Kidney epithelial cell (primary cell): ENCODE data around the gene PKD1. TPM values are rescaled to one million over a fixed set of nuclear protein-coding genes. Genes with fewer than 3 reads are reported as not detected.

Experiments used
- DNase-seq: peaks from one replicate; pipeline ENCODE4 v3.0.0-alpha.2; 2010; ENCODE audit warnings: low read depth
- H3K27me3 ChIP-seq: 2 replicates; pipeline ENCODE4 v1.6.0; 2011; ENCODE audit warnings: low read length; ENCODE audit not compliant: control insufficient read depth, insufficient read depth
- H3K36me3 ChIP-seq: 2 replicates; pipeline ENCODE4 v1.5.1; 2011; ENCODE audit warnings: low read length; ENCODE audit not compliant: control insufficient read depth, insufficient read depth
- H3K4me3 ChIP-seq: 2 replicates; pipeline ENCODE4 v1.5.1; 2011; ENCODE audit warnings: low read depth, mild to moderate bottlenecking, control low read depth, low read length
- total RNA-seq: library from RNA; depleted of rRNA; stranded (reverse); fragments of >200 nt; gene quantifications from 2 replicates; pipeline ENCODE4 v1.2.3, GENCODE V29; 2015
- TF ChIP-seq, protein P1 (sequence below): IDR thresholded peaks from 2 replicates; pipeline ENCODE4 v1.5.1; 2011; ENCODE audit warnings: mild to moderate bottlenecking, moderate library complexity, low read length, control low read depth, inconsistent platforms; ENCODE audit not compliant: insufficient read depth, poor library complexity, severe bottlenecking

The PKD1 gene
- total RNA-seq, 1 donor from 2014 or later, result 85.6 TPM

DNA sequence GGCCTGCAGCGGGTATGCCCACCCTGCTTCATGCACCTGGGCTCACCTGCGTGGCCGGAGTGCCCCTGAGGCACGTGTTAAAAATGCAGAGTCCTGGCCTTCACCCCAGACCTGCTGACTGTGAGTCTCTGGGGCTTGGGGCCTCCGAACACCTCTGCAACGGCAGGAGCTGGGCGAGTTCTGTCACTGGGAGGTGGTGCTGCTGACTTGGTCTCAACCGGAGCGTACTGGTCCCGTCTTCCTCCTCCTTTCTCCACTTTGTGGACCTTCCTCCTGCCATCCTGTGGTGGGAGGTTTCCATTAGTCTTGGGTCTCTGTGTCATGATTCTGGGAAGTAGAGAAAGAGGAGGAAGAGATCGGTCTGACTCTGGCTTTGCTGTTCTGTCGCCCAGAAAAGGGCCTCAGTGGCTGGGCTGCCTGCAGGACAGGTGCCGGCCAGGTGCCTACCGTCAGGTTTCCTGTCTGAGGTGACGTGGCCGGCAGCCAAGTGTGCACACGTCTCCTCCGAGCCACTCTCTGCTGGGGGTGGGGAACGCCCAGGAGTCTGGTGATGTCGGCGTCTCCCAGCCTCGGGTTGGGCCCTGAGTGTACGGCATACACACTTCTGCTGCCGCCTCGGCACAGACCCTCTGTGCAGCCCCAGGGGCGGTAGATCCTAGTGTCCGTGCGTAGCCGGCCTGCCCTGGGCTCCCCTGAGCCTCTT is 81.0 kb downstream of the PKD1 start:
- TF ChIP-seq, protein P1, sequence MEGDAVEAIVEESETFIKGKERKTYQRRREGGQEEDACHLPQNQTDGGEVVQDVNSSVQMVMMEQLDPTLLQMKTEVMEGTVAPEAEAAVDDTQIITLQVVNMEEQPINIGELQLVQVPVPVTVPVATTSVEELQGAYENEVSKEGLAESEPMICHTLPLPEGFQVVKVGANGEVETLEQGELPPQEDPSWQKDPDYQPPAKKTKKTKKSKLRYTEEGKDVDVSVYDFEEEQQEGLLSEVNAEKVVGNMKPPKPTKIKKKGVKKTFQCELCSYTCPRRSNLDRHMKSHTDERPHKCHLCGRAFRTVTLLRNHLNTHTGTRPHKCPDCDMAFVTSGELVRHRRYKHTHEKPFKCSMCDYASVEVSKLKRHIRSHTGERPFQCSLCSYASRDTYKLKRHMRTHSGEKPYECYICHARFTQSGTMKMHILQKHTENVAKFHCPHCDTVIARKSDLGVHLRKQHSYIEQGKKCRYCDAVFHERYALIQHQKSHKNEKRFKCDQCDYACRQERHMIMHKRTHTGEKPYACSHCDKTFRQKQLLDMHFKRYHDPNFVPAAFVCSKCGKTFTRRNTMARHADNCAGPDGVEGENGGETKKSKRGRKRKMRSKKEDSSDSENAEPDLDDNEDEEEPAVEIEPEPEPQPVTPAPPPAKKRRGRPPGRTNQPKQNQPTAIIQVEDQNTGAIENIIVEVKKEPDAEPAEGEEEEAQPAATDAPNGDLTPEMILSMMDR, result no peak
- Histone ChIP-seq H3K4me3 (no peak overlapping the region), H3K36me3 (peaks cover 2% of the 10 kb centered on the region), H3K27me3 (no peaks in the 10 kb centered on the region)
- DNase-seq, result no peak

DNA sequence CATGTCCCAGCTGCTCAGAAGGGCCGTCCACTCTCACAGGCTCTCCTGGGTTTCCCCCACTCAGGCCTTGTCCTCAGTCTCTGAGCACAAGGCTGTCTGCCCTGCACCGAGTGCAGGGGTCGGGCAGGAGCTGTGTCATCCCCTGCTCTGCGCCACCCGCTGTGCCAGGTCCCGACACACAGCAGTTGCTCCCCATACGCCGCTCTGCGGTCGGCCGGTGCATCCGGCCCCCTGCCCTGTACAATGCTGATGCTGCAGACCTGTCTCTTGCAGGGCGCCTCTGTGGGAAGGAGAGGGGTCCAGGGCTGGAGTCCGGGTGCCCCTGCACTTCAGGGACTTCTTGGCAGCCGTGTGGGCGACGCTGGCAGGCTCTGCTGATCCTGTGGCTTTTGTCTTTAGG is 81.8 kb downstream of the PKD1 start:
- no peak overlapping the region for H3K4me3 ChIP-seq
- no peaks in the 10 kb centered on the region for H3K27me3 ChIP-seq
- TF ChIP-seq, protein P1, result no peak
- DNase-seq, result no peak
- peaks cover 2% of the 10 kb centered on the region for H3K36me3 ChIP-seq

DNA sequence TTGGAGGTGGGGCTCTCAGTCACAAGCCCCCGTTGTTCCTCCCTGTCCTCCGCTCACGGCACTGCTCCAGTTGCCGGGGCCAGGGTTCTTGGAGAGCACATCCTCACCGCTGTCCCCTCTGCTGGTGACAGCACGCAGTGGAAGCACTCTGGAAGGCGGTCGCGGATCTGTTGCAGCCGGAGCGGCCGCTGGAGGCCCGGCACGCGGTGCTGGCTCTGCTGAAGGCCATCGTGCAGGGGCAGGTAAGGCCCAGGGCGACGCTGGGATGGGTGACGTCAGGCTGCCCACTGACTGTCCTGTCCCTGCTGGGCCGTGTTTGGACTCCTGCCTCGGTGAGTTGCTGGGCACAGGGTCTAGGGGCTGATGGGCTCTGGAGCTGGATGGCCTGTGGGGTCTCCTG is 82.5 kb downstream of the PKD1 start:
- TF ChIP-seq, protein P1, result no peak
- DNase-seq, result no peak
- H3K27me3 ChIP-seq, result no peaks in the 10 kb centered on the region
- H3K4me3 ChIP-seq, result no peak overlapping the region
- peaks cover 2% of the 10 kb centered on the region for H3K36me3 ChIP-seq

DNA sequence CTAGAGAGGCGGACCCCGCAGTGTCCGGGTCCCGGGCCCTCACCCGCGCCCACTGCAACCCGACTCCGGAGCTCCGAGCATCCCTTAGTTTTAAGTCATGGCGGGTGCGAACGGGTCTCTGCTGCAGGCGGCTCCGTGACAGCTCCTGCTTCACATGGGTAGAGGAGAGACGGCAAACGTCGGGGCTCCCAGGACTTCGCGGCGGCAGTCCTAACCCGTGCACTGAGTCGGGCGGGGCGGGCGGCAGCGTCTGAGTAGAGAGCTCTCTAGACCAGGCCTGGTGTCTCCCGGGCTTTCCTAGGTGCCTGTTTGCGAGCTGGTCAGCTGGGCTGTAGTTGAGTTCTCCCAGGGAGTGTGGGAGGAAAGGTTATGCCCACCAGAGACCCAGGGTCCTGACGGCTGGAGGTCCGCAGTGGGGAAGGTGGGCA is 87.6 kb downstream of the PKD1 start:
- peak overlapping the region; percentile 60 for H3K4me3 ChIP-seq
- TF ChIP-seq, protein P1, result no peak

DNA sequence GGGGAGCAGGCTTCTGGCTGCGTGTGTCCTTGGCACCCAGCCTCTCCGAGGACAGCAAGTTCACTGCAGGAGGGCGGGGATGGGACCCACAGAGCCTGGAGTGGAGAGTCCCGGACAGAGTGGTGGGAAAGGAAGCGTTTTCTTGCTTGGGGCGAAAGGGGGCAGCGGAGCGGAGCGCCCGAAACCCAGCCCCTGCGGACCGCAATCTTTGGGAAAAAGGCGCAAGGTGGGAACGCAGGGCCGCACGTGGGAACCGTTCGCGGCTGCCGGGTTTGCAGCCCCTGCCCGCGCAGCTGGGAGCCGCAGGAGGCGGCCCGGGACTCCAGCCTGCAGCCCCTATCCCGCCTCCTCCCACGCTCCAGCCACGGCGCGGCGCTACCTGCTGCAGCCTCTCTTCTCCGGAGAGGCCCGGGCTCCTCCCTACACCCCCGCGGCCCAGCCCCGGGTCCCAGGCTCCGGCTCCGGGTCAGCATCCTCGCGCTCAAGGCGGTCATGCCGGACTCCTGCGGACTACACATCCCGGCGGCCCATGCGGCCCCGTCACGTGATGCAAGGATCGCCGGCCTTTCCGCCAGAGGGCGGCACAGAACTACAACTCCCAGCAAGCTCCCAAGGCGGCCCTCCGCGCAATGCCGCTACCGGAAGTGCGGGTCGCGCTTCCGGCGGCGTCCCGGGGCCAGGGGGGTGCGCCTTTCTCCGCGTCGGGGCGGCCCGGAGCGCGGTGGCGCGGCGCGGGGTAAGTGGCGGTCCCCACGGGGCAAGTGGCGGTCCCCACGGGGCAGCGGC is 88.2 kb downstream of the PKD1 start, which contains the start of the genes NTHL1 and TSC2:
Gene NTHL1, minus strand, starts transcription at position 505 of the 786 bp plus-strand sequence. Its CDS starts 11 bp downstream, at position 494.
Gene TSC2, plus strand, starts transcription at position 656 of the 786 bp plus-strand sequence. CDS start 631 bp downstream, outside the sequence.
- TF ChIP-seq, protein P1, result peak; percentile 10
- DNase-seq, result peak; percentile 86
- Histone ChIP-seq H3K36me3 (no peaks in the 10 kb centered on the region), H3K27me3 (no peaks in the 10 kb centered on the region), H3K4me3 (peak within 1 kb of the TSS; percentile 60)

More for the DNA sequence above, 87.6 kb downstream of the PKD1 start:
- Histone ChIP-seq H3K36me3 (no peaks in the 10 kb centered on the region), H3K27me3 (no peaks in the 10 kb centered on the region)
- no peak for DNase-seq
